GM18951 (cell line): ENCODE results near the gene RPL13.

Source experiments
- POLR2A ChIP-seq: IDR thresholded peaks from 4 replicates; pipeline ENCODE4 v1.6.1; 2011; ENCODE audit warnings: mild to moderate bottlenecking; ENCODE audit not compliant: insufficient read length, insufficient read depth; ENCODE audit errors: extremely low read depth
- in situ Hi-C: fragments of 300-500 bp; cut with MboI; formaldehyde crosslinking; loops from one replicate; pipeline ENCODE4 v1.12.0; 2022; ENCODE audit warnings: low sequenced_read_pairs, mixed read lengths, inconsistent platforms; ENCODE audit not compliant: unreplicated experiment

Gene RPL13

GRCh38 chr16:89596061-89596689 lies 35.7 kb downstream of the RPL13 start:
- TF ChIP-seq POLR2A, result no peak
- in situ Hi-C loops, result no loop called here

- no peak for TF ChIP-seq POLR2A
- in situ Hi-C loops, result no loop called here
Measured at GRCh38 chr16:89596957-89597649, 36.6 kb downstream of the RPL13 start.

- in situ Hi-C loops, result no loop called here
- TF ChIP-seq POLR2A, result no peak
Measured at GRCh38 chr16:89598199-89598598, 37.7 kb downstream of the RPL13 start.

- in situ Hi-C loops, result no loop called here
- no peak for TF ChIP-seq POLR2A
Measured at GRCh38 chr16:89599451-89599858, 39.0 kb downstream of the RPL13 start.

- TF ChIP-seq POLR2A, result no peak
- in situ Hi-C loops, result no loop called here
Measured at GRCh38 chr16:89599902-89600301, 39.4 kb downstream of the RPL13 start.

- in situ Hi-C loops, result no loop called here
- no peak for TF ChIP-seq POLR2A
Measured at GRCh38 chr16:89600427-89600826, 39.9 kb downstream of the RPL13 start.

- in situ Hi-C loops, result no loop called here
- no peak for TF ChIP-seq POLR2A
Measured at GRCh38 chr16:89600956-89601355, 40.5 kb downstream of the RPL13 start.

- no peak for TF ChIP-seq POLR2A
Measured at GRCh38 chr16:89601906-89602272, 41.4 kb downstream of the RPL13 start.

GRCh38 chr16:89602273-89602951 lies 41.9 kb downstream of the RPL13 start:
- in situ Hi-C loops, result no loop called here
- no peak for TF ChIP-seq POLR2A

More at GRCh38 chr16:89601906-89602272, 41.4 kb downstream of the RPL13 start:
- in situ Hi-C loops, result no loop called here

GRCh38 chr16:89602952-89603590 lies 42.6 kb downstream of the RPL13 start:
- TF ChIP-seq POLR2A, result no peak
- in situ Hi-C loops, result no loop called here

GRCh38 chr16:89604764-89605163 lies 44.3 kb downstream of the RPL13 start:
- in situ Hi-C loops, result no loop called here
- no peak for TF ChIP-seq POLR2A

GRCh38 chr16:89605186-89605970 lies 44.9 kb downstream of the RPL13 start:
- in situ Hi-C loops, result no loop called here
- TF ChIP-seq POLR2A, result no peak

GRCh38 chr16:89606006-89606405 lies 45.5 kb downstream of the RPL13 start:
- TF ChIP-seq POLR2A, result no peak

More at GRCh38 chr16:89606006-89606405, 45.5 kb downstream of the RPL13 start:
- in situ Hi-C loops, result no loop called here
